OCI-LY1 (cell line): Measurements from ENCODE around the gene ALG9.
"Not testable (repeated sequence)": the region's sequence is repeated elsewhere in the genome, so short reads cannot be mapped to it uniquely, and the experiment has no call there.

Source experiments
- H2AFZ ChIP-seq: fragments of 200-600 bp; sonication (generic), shearing (Covaris generic); 2 replicates; pipeline ENCODE4 v1.6.0; 2014; ENCODE audit warnings: antibody characterized with exemption, mild to moderate bottlenecking, low read length
- H3F3A ChIP-seq: fragments of 200-600 bp; sonication (generic), shearing (Covaris generic); 2 replicates; pipeline ENCODE4 v1.6.0; 2014; ENCODE audit warnings: mild to moderate bottlenecking, antibody characterized with exemption, low read length, moderate library complexity; ENCODE audit not compliant: insufficient read depth
- H3K27ac ChIP-seq: fragments of 200-600 bp; sonication (generic); 2 replicates; pipeline ENCODE4 v1.5.1; 2014; ENCODE audit warnings: low read length, mixed run types, mild to moderate bottlenecking, low read depth; ENCODE audit not compliant: poor library complexity, severe bottlenecking
- H3K27me3 ChIP-seq: fragments of 200-600 bp; sonication (generic); 2 replicates; pipeline ENCODE4 v1.6.0; 2014; ENCODE audit warnings: antibody characterized with exemption, mild to moderate bottlenecking, low read length, moderate library complexity; ENCODE audit not compliant: insufficient read depth
- H3K36me3 ChIP-seq: fragments of 200-600 bp; sonication (generic); 2 replicates; pipeline ENCODE4 v1.6.1; 2014; ENCODE audit warnings: mild to moderate bottlenecking, antibody characterized with exemption, low read length, moderate library complexity, mixed read lengths; ENCODE audit not compliant: insufficient read depth
- H3K4me1 ChIP-seq: fragments of 200-600 bp; sonication (generic); 2 replicates; pipeline ENCODE4 v1.5.1; 2014; ENCODE audit warnings: mild to moderate bottlenecking, low read length, moderate library complexity; ENCODE audit not compliant: insufficient read depth, severe bottlenecking
- H3K4me2 ChIP-seq: fragments of 200-600 bp; sonication (generic), shearing (Covaris generic); 2 replicates; pipeline ENCODE4 v1.6.1; 2014; ENCODE audit warnings: low read length
- H3K4me3 ChIP-seq: fragments of 200-600 bp; sonication (generic); 2 replicates; pipeline ENCODE4 v1.5.1; 2014; ENCODE audit warnings: low read length, low read depth, mild to moderate bottlenecking, mixed read lengths; ENCODE audit not compliant: poor library complexity, severe bottlenecking
- H3K79me2 ChIP-seq: fragments of 200-600 bp; shearing (Covaris generic); 2 replicates; pipeline ENCODE4 v1.6.1; 2016; ENCODE audit warnings: mixed run types, low read length, mixed read lengths; ENCODE audit not compliant: insufficient read depth
- H3K9ac ChIP-seq: fragments of 200-600 bp; sonication (generic), shearing (Covaris generic); 2 replicates; pipeline ENCODE4 v1.6.1; 2014; ENCODE audit warnings: mild to moderate bottlenecking, low read length, mixed read lengths
- H3K9me2 ChIP-seq: fragments of 200-600 bp; sonication (generic), shearing (Covaris generic); 2 replicates; pipeline ENCODE4 v1.6.1; 2014; ENCODE audit warnings: low read depth, mild to moderate bottlenecking, low read length, mixed read lengths
- H3K9me3 ChIP-seq: fragments of 200-600 bp; shearing (Covaris generic); 2 replicates; pipeline ENCODE4 v1.6.1; 2014; ENCODE audit warnings: low read length, mixed read lengths
- H4K20me1 ChIP-seq: fragments of 200-600 bp; sonication (generic), shearing (Covaris generic); 2 replicates; pipeline ENCODE4 v1.6.0; 2016; ENCODE audit warnings: mild to moderate bottlenecking, low read length; ENCODE audit not compliant: insufficient read depth
- EZH2 ChIP-seq: fragments of 200-600 bp; sonication (generic), shearing (Covaris generic); IDR thresholded peaks from 2 replicates; pipeline ENCODE4 v1.8.0; 2017; ENCODE audit warnings: borderline replicate concordance, mixed run types, mild to moderate bottlenecking, antibody characterized with exemption, low read length, moderate library complexity, mixed read lengths
- TF ChIP-seq, protein P1 (sequence below): fragments of 200-600 bp; sonication (generic), shearing (Covaris generic); IDR thresholded peaks from 2 replicates; pipeline ENCODE4 v1.5.1; 2017; ENCODE audit warnings: mild to moderate bottlenecking, antibody characterized with exemption, low read length, moderate library complexity, mixed read lengths

The ALG9 gene

DNA sequence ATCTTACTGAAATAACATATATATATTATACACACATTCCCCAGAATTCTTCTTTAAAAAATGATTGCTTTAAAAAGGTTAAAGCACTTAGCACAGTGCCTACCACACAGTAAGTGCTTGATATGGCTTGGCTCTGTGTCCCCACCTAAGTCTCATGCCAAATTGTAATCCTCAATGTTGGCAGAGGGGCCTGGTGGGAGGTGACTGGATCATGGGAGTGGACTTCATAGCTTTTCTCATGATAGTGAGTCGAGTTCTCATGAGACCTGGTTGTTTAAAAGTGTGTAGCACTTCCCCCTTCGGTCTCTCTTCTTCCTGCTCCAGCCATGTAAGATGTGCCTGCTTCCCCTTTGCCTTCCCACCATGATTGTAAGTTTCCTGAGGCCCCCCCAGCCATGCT, 34.0 kb upstream of the ALG9 start:
- no peaks in the 10 kb centered on the region for H4K20me1 ChIP-seq
- 0 out of 2 replicates have a peak, but pooled peaks cover 2% of the 10 kb centered on the region for H3K9me3 ChIP-seq
- TF ChIP-seq EZH2 = no peak
- TF ChIP-seq, protein P1, sequence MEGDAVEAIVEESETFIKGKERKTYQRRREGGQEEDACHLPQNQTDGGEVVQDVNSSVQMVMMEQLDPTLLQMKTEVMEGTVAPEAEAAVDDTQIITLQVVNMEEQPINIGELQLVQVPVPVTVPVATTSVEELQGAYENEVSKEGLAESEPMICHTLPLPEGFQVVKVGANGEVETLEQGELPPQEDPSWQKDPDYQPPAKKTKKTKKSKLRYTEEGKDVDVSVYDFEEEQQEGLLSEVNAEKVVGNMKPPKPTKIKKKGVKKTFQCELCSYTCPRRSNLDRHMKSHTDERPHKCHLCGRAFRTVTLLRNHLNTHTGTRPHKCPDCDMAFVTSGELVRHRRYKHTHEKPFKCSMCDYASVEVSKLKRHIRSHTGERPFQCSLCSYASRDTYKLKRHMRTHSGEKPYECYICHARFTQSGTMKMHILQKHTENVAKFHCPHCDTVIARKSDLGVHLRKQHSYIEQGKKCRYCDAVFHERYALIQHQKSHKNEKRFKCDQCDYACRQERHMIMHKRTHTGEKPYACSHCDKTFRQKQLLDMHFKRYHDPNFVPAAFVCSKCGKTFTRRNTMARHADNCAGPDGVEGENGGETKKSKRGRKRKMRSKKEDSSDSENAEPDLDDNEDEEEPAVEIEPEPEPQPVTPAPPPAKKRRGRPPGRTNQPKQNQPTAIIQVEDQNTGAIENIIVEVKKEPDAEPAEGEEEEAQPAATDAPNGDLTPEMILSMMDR = no peak
- no peak overlapping the region for H3K4me2 ChIP-seq
- no peak overlapping the region for H3K4me3 ChIP-seq
- H3K36me3 ChIP-seq = no peaks in the 10 kb centered on the region
- H3K27ac ChIP-seq = no peak overlapping the region
- H3K79me2 ChIP-seq = no peaks in the 10 kb centered on the region
- H3K27me3 ChIP-seq = no peaks in the 10 kb centered on the region; the same call in 1 of the 2 replicates
- H3K9me2 ChIP-seq = no peaks in the 10 kb centered on the region
- H3K4me1 ChIP-seq = no peaks in the 10 kb centered on the region
- H3K9ac ChIP-seq = no peak overlapping the region
- no peak overlapping the region for H2AFZ ChIP-seq
- no peaks in the 10 kb centered on the region for H3F3A ChIP-seq

- H3K4me2 ChIP-seq = no peak overlapping the region
- H4K20me1 ChIP-seq = no peaks in the 10 kb centered on the region
- H2AFZ ChIP-seq = no peak overlapping the region
- no peaks in the 10 kb centered on the region for H3K4me1 ChIP-seq
- no peaks in the 10 kb centered on the region for H3F3A ChIP-seq
- TF ChIP-seq, protein P1 = no peak
- TF ChIP-seq EZH2 = no peak
- no peaks in the 10 kb centered on the region; the same call in 1 of the 2 replicates for H3K36me3 ChIP-seq
- H3K9me3 ChIP-seq = no peaks in the 10 kb centered on the region
- no peak overlapping the region for H3K9ac ChIP-seq
- no peaks in the 10 kb centered on the region for H3K9me2 ChIP-seq
- H3K27ac ChIP-seq = no peak overlapping the region
- no peaks in the 10 kb centered on the region for H3K79me2 ChIP-seq
- H3K27me3 ChIP-seq = no peaks in the 10 kb centered on the region
- no peak overlapping the region for H3K4me3 ChIP-seq
Observed at GRCh38 chr11:111886844-111887243, 15.5 kb upstream of the ALG9 start.

GRCh38 chr11:111886032-111886431, 14.7 kb upstream of the ALG9 start:
- H3K4me1 ChIP-seq = no peaks in the 10 kb centered on the region
- H3K9me3 ChIP-seq = no peaks in the 10 kb centered on the region
- no peaks in the 10 kb centered on the region for H3K27me3 ChIP-seq
- H3K4me2 ChIP-seq = no peak overlapping the region
- no peak overlapping the region for H3K4me3 ChIP-seq
- no peaks in the 10 kb centered on the region; the same call in 1 of the 2 replicates for H3K36me3 ChIP-seq
- no peak overlapping the region for H3K9ac ChIP-seq
- no peak for TF ChIP-seq EZH2
- TF ChIP-seq, protein P1 = no peak
- no peaks in the 10 kb centered on the region for H3K9me2 ChIP-seq
- no peak overlapping the region for H3K27ac ChIP-seq
- H4K20me1 ChIP-seq = no peaks in the 10 kb centered on the region
- no peak overlapping the region for H2AFZ ChIP-seq
- no peaks in the 10 kb centered on the region for H3F3A ChIP-seq
- H3K79me2 ChIP-seq = no peaks in the 10 kb centered on the region

- not testable (repeated sequence) for H3K27ac ChIP-seq, H3K9ac ChIP-seq, H3K4me2 ChIP-seq, H3K36me3 ChIP-seq, H3K9me3 ChIP-seq, H4K20me1 ChIP-seq, H3F3A ChIP-seq, H3K79me2 ChIP-seq, H3K4me3 ChIP-seq, H3K4me1 ChIP-seq, H2AFZ ChIP-seq, H3K27me3 ChIP-seq, H3K9me2 ChIP-seq
Observed at GRCh38 chr11:111885053-111885452, 13.7 kb upstream of the ALG9 start.
